Esophagus squamous epithelium (tissue), 4 donors: ENCODE data around the gene RBM20.

Experiments
- POLR2A ChIP-seq, 4 donors: fragments of 450-650 bp; IDR thresholded peaks; one replicate each; pipeline ENCODE4 v1.6.1; 2017; ENCODE audit warnings: antibody characterized with exemption in 4 of 4, mild to moderate bottlenecking in 4 of 4, moderate library complexity in 3 of 4
- TF ChIP-seq, protein P1 (sequence below), 6 experiments: fragments of 450-650 bp in 4 of 6; fragments of 200-600 bp in 2 of 6; sonication (generic) in 2 of 6; IDR thresholded peaks; one replicate each; pipeline ENCODE4 v1.5.1; 2016 to 2019; ENCODE audit warnings: antibody characterized with exemption in 6 of 6, mild to moderate bottlenecking in 4 of 6, moderate library complexity in 4 of 6

DNA sequence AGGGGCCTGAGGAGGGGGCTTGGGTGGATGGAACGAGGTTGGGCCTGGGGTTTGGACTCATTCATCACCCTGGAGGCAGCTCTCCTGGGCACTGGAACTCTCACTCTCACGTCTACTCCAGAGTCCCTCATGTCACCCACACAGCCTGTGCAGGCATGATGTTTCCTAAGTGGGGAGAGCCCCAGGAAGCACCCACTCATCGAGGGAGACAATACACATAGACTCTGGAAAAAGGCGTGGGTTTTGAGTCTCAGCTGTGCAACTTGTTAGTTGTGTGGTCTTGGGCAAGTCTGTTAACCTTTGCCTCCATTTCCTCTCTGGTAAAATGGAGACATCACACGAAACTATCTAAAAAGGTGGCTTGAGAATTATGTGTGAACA lies 25.9 kb upstream of the RBM20 start:
- TF ChIP-seq, protein P1, sequence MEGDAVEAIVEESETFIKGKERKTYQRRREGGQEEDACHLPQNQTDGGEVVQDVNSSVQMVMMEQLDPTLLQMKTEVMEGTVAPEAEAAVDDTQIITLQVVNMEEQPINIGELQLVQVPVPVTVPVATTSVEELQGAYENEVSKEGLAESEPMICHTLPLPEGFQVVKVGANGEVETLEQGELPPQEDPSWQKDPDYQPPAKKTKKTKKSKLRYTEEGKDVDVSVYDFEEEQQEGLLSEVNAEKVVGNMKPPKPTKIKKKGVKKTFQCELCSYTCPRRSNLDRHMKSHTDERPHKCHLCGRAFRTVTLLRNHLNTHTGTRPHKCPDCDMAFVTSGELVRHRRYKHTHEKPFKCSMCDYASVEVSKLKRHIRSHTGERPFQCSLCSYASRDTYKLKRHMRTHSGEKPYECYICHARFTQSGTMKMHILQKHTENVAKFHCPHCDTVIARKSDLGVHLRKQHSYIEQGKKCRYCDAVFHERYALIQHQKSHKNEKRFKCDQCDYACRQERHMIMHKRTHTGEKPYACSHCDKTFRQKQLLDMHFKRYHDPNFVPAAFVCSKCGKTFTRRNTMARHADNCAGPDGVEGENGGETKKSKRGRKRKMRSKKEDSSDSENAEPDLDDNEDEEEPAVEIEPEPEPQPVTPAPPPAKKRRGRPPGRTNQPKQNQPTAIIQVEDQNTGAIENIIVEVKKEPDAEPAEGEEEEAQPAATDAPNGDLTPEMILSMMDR (IDR thresholded peaks at IDR 0.05) = no peak
- no peak for TF ChIP-seq POLR2A (IDR thresholded peaks at IDR 0.05)
